Measurements from ENCODE around the gene TUBB4A.

GRCh38 chr19:6509118-6509971 is 7.2 kb upstream of the TUBB4A start:
- no peak for TF ChIP-seq GATA2 (IDR thresholded peaks at IDR 0.05; ENCODE audit: low read depth, low read length)
- no peak for TF ChIP-seq GATA3 (IDR thresholded peaks at IDR 0.05; ENCODE audit: low read depth, low read length)
